ENCODE results near the gene ZNF350. TPM values are rescaled to one million over a fixed set of nuclear protein-coding genes. Genes with fewer than 3 reads are reported as not detected.
A peak's percentile ranks its signal among the peaks of the same experiment; 100 is the strongest.
"Not testable (repeated sequence)": the region's sequence is repeated elsewhere in the genome, so short reads cannot be mapped to it uniquely, and the experiment has no call there.

The ZNF350 gene
- total and polyA plus RNA-seq, 2 of the 13 experiments (the other 11 are each of a cell fraction or from before 2014, with no cell fraction given) = 3.7 to 6.9 TPM

DNA sequence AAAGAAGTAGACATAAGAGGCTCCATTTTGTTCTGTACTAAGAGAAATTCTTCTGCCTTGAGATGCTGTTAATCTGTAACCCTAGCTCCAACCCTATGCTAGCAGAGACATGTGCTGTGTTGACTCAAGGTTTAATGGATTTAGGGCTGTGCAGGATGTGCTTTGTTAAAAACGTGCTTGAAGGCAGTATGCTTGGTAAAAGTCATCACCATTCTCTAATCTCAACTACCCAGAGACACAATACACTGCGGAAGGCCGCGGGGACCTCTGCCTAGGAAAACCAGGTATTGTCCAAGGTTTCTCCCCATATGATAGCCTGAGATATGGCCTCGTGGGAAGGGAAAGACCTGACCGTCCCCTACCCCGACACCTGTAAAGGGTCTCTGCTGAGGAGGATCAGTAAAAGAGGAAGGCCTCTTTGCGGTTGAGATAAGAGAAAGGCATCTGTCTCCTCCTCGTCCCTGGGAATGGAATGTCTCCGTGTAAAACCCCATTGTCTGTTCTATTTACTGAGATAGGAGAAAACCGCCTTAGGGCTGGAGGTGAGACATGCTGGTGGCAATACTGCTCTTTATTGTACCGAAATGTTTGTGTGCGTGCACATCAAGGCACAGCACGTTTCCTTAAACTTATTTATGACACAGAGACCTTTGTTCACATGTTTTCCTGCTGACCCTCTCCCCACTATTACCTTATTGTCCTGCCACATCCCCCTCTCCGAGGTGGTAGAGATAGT lies 39.8 kb upstream of the ZNF350 start (continued):
- TF ChIP-seq, protein P1, sequence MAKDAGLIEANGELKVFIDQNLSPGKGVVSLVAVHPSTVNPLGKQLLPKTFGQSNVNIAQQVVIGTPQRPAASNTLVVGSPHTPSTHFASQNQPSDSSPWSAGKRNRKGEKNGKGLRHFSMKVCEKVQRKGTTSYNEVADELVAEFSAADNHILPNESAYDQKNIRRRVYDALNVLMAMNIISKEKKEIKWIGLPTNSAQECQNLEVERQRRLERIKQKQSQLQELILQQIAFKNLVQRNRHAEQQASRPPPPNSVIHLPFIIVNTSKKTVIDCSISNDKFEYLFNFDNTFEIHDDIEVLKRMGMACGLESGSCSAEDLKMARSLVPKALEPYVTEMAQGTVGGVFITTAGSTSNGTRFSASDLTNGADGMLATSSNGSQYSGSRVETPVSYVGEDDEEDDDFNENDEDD (CRISPR knock-in tag; IDR thresholded peaks at IDR 0.05; ENCODE audit: borderline replicate concordance) = peak; percentile 52; the same call in 1 of the 2 replicates
- TF ChIP-seq, protein P2, sequence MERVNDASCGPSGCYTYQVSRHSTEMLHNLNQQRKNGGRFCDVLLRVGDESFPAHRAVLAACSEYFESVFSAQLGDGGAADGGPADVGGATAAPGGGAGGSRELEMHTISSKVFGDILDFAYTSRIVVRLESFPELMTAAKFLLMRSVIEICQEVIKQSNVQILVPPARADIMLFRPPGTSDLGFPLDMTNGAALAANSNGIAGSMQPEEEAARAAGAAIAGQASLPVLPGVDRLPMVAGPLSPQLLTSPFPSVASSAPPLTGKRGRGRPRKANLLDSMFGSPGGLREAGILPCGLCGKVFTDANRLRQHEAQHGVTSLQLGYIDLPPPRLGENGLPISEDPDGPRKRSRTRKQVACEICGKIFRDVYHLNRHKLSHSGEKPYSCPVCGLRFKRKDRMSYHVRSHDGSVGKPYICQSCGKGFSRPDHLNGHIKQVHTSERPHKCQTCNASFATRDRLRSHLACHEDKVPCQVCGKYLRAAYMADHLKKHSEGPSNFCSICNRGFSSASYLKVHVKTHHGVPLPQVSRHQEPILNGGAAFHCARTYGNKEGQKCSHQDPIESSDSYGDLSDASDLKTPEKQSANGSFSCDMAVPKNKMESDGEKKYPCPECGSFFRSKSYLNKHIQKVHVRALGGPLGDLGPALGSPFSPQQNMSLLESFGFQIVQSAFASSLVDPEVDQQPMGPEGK (CRISPR knock-in tag; IDR thresholded peaks at IDR 0.05) = peak; percentile 13; the same call in 1 of the 2 replicates
- TF ChIP-seq NONO, CREB1 (IDR thresholded peaks at IDR 0.05): not testable (repeated sequence)
- peak; percentile 42; the same call in 1 of the 2 replicates for TF ChIP-seq NONO (CRISPR knock-in tag; conservative IDR thresholded peaks at IDR 0.05)
- peak; percentile 44; the same call in 1 of the 2 replicates for TF ChIP-seq GFI1 (CRISPR knock-in tag; IDR thresholded peaks at IDR 0.05; ENCODE audit: borderline replicate concordance)
- peak; percentile 35 for TF ChIP-seq TEAD3 (CRISPR knock-in tag; optimal IDR thresholded peaks at IDR 0.05; ENCODE audit: borderline replicate concordance)
- 0 out of 2 replicates have a peak, but pooled peaks have one; percentile 12 for TF ChIP-seq FOSL2 (CRISPR knock-in tag; IDR thresholded peaks at IDR 0.05)
- peak; percentile 31; the same call in 1 of the 2 replicates for TF ChIP-seq ELF3 (CRISPR knock-in tag; IDR thresholded peaks at IDR 0.05)
- TF ChIP-seq RBFOX2 (IDR thresholded peaks at IDR 0.05; ENCODE audit: low read depth, low read length) = peak; percentile 59
- peak; percentile 71; the same call in 1 of the 2 replicates for TF ChIP-seq YEATS4 (CRISPR knock-in tag; IDR thresholded peaks at IDR 0.05; ENCODE audit: borderline replicate concordance)
- TF ChIP-seq ZFY (CRISPR knock-in tag; IDR thresholded peaks at IDR 0.05) = peak; percentile 55; the same call in 1 of the 2 replicates
- peak; percentile 62 for TF ChIP-seq CREB1 (CRISPR knock-in tag; IDR thresholded peaks at IDR 0.05)
- TF ChIP-seq ZNF556 (CRISPR knock-in tag; IDR thresholded peaks at IDR 0.05; ENCODE audit: borderline replicate concordance) = peak; percentile 54; the same call in 1 of the 2 replicates
- TF ChIP-seq TBX2 (CRISPR knock-in tag; IDR thresholded peaks at IDR 0.05; ENCODE audit: borderline replicate concordance) = peak; percentile 58
- peak; percentile 13; the same call in 1 of the 2 replicates for TF ChIP-seq POLR2AphosphoS5 (IDR thresholded peaks at IDR 0.05; ENCODE audit: low read depth, low read length)
- TF ChIP-seq SOX13 (IDR thresholded peaks at IDR 0.05) = peak; percentile 55; the same call in 1 of the 2 replicates
- TF ChIP-seq SOX13 (CRISPR knock-in tag; conservative IDR thresholded peaks at IDR 0.05 in 1 of 2, IDR thresholded peaks at IDR 0.05 in 1 of 2) = peak in 1 of 2 experiments; percentile 90; a peak in 2 of 4 replicates
- TF ChIP-seq, protein P3, sequence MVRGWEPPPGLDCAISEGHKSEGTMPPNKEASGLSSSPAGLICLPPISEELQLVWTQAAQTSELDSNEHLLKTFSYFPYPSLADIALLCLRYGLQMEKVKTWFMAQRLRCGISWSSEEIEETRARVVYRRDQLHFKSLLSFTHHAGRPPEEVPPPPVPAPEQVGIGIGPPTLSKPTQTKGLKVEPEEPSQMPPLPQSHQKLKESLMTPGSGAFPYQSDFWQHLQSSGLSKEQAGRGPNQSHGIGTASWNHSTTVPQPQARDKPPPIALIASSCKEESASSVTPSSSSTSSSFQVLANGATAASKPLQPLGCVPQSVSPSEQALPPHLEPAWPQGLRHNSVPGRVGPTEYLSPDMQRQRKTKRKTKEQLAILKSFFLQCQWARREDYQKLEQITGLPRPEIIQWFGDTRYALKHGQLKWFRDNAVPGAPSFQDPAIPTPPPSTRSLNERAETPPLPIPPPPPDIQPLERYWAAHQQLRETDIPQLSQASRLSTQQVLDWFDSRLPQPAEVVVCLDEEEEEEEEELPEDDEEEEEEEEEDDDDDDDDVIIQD (CRISPR knock-in tag; IDR thresholded peaks at IDR 0.05; ENCODE audit: low read depth) = peak; percentile 40; the same call in 1 of the 2 replicates
- TF ChIP-seq HOXA3 (CRISPR knock-in tag; IDR thresholded peaks at IDR 0.05) = peak; percentile 20; the same call in 1 of the 2 replicates
- peak; percentile 89; the same call in 1 of the 2 replicates for TF ChIP-seq SOX5 (CRISPR knock-in tag; IDR thresholded peaks at IDR 0.05; ENCODE audit: borderline replicate concordance)
- TF ChIP-seq NR2F6 (IDR thresholded peaks at IDR 0.05) = 0 out of 2 replicates have a peak, but pooled peaks have one; percentile 31
- peak; percentile 25; the same call in 1 of the 2 replicates for TF ChIP-seq NR2F6 (CRISPR knock-in tag; IDR thresholded peaks at IDR 0.05)
- peak; percentile 29; the same call in 1 of the 2 replicates for TF ChIP-seq ZNF230 (CRISPR knock-in tag; IDR thresholded peaks at IDR 0.05)
- TF ChIP-seq ZFX (CRISPR knock-in tag; IDR thresholded peaks at IDR 0.05; ENCODE audit: low read depth) = peak; percentile 61; the same call in 1 of the 2 replicates
- peak; percentile 44; the same call in 1 of the 2 replicates for TF ChIP-seq RARA (CRISPR knock-in tag; IDR thresholded peaks at IDR 0.05)

All from HepG2 (cell line).